ENCODE results near the gene TMEM239.
"Not testable (repeated sequence)": the region's sequence is repeated elsewhere in the genome, so short reads cannot be mapped to it uniquely, and the experiment has no call there.

TMEM239 gene

GRCh38 chr20:2820896-2821869 lies 5.0 kb downstream of the TMEM239 start:
- no peak for DNase-seq

- DNase-seq, result no peak
These were observed 5.9 kb downstream of the TMEM239 start for GRCh38 chr20:2822073-2822472.

GRCh38 chr20:2825761-2826160 lies 9.6 kb downstream of the TMEM239 start:
- DNase-seq, result no peak

GRCh38 chr20:2826655-2827054 lies 10.5 kb downstream of the TMEM239 start:
- no peak for DNase-seq

GRCh38 chr20:2829376-2829775 lies 13.2 kb downstream of the TMEM239 start:
- no peak for DNase-seq

- DNase-seq, result not testable (repeated sequence)
These were observed 15.0 kb downstream of the TMEM239 start for GRCh38 chr20:2831206-2831605.

- DNase-seq, result no peak
These were observed 17.6 kb downstream of the TMEM239 start for GRCh38 chr20:2833761-2834160.

GRCh38 chr20:2834401-2835110 lies 18.4 kb downstream of the TMEM239 start:
- DNase-seq, result no peak

- DNase-seq, result no peak
These were observed 19.2 kb downstream of the TMEM239 start for GRCh38 chr20:2835331-2835796.

- no peak for DNase-seq
These were observed 19.9 kb downstream of the TMEM239 start for GRCh38 chr20:2836035-2836434.

- DNase-seq, result no peak
These were observed 21.2 kb downstream of the TMEM239 start for GRCh38 chr20:2837221-2837960.

GRCh38 chr20:2838170-2838797 lies 22.1 kb downstream of the TMEM239 start:
- no peak for DNase-seq

GRCh38 chr20:2838847-2839671 lies 22.9 kb downstream of the TMEM239 start:
- DNase-seq, result no peak

GRCh38 chr20:2839732-2840137 lies 23.6 kb downstream of the TMEM239 start:
- DNase-seq, result no peak

GRCh38 chr20:2840138-2840966 lies 24.2 kb downstream of the TMEM239 start, which contains the start of the genes PCED1A and VPS16:
Gene PCED1A (minus strand): TSS chr20:2840655. CDS start chr20:2839912, 743 bp downstream.
Gene VPS16 (plus strand): TSS chr20:2840745. CDS start chr20:2840775, 30 bp downstream.
- DNase-seq, result peak; percentile 95

- DNase-seq, result peak; percentile 88
These were observed 24.9 kb downstream of the TMEM239 start for GRCh38 chr20:2840967-2841531.

- DNase-seq, result no peak
These were observed 29.4 kb downstream of the TMEM239 start for GRCh38 chr20:2845607-2846006.

GRCh38 chr20:2846698-2847097 lies 30.5 kb downstream of the TMEM239 start:
- DNase-seq, result no peak

GRCh38 chr20:2847802-2848201 lies 31.6 kb downstream of the TMEM239 start:
- DNase-seq, result no peak

GRCh38 chr20:2849529-2849928 lies 33.4 kb downstream of the TMEM239 start:
- DNase-seq, result no peak

Data from femur (tissue), 1 donor.